Limb (tissue), 2 donors: ENCODE data around the gene XPO6.
"Not testable (repeated sequence)": the region's sequence is repeated elsewhere in the genome, so short reads cannot be mapped to it uniquely, and the experiment has no call there.

ENCODE experiments used
- DNase-seq, 2 donors: peaks; one replicate each; pipeline ENCODE4 v3.0.0-alpha.2; 2016; ENCODE audit errors: extremely low spot score in 2 of 2

XPO6 gene

DNA sequence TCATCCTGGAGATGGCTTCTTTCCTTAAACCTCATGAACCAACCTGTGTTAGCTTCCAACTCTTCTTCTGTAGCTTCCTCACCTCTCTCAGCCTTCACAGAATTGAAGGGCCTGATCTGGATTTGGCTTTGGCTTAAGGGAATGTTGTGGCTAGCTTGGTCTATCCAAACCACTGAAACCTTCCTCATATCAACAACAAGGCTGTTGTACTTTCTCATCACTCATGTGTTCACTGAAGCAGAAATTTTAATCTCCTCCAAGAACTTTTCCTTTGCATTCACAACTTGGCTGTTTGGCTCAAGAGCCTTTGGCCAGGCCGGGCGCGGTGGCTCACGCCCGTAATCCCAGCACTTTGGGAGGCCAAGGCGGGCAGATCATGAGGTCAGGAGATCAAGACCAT lies 95.9 kb downstream of the XPO6 start:
- DNase-seq = not testable (repeated sequence)

DNA sequence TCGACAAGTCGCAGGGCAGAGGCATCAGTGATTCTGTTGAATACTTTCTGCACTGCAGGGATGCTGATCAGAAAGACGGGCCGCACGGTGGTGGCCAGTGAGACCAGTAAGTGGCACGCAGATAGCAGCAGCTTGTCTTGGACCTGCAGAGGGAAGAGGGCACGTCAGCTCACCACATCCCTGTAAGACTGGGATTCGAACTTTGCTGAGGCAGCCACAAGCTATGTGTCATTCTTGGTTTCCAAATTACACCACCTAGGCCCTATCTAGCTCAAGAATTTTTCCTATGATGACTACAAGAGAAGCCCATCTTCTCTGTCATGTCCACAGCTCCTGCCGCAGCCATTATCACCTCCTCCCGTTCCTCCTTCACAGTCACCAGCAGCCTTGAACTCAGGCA lies 98.9 kb downstream of the XPO6 start:
- DNase-seq = no peak

DNA sequence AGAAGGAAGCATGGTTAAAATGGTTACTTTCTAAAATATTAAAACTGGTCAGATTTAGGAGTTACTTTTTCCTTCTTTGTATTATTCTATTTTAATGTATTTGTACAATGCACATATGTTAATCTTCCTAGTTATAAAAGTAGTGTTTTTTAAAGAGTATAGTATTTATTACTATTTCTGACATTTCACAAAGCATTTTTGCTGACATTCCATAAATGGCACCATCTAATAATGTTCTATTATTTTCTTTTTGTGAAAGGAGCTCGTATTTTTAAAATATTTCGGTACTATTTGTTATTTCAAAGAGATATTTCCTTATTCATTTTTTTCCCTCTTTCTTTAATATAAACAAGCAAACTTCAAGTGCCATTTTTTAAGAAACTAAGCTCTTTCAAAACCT lies 100.8 kb downstream of the XPO6 start:
- no peak for DNase-seq

DNA sequence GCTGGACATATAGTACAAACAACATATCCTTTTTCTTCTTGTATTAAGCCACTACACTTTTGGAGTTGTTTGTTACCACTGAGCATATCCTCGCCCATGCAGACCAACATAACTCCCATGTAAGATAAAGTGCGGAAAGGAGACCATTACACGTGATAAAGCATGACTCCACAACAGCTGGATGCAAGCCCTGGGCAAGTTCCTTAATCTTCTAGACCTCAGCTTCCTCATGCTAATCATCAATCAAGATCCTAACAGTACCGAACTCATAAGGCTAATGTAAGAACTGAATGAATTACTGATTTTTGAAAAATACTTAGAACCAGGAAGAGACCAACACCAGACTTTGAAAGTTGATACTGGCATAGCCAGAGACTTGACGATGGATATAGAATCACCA lies 101.3 kb downstream of the XPO6 start:
- no peak for DNase-seq

DNA sequence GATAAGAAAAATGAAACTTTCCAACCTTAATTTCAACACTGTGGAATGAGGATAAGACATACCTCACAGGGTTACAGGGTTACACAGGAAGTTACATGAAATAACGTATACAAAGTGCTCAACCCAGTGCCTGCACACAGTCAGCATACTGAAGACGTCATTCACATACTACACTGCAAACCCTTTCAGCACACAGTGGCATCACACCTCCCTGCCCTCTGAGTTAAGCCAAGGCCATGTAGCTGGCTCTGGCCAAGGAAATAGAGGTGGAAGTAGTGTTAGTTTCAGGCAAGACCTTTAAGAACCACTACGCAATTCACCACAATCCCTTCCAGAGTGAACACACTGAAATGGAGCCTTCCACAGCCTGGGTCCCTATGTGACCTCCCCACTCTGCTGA lies 101.7 kb downstream of the XPO6 start:
- no peak for DNase-seq

DNA sequence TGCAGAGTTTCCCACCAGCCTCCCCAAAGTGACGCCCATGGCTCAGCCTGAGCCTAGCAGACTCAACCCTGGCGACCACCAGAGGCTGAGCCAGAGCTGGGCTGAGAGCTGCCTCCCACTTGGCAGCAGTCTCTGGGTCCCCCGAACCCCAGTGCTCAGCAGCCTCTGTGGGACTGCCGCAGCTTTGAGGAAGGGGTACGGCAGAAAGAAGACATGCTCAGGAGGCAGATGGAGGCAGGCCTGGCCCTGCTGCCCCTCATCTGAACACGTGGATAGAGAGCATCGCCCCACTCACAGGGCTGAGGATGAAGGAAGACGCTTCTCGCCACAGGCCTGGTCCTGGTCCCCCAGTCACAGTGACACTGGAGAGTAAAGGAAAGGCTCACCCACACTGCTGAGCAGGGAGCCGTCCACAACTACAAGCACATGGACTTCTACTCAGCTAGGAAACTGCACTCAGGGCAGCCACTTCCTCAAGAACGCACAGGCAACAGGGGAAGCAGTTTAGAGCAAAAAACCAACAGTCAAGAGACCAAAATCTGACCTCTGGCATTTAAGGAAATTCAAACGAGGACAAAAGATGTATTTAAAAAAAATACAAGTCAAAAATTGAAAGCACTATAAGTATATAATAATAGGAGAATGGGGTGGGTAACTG lies 103.0 kb downstream of the XPO6 start:
- DNase-seq = no peak

DNA sequence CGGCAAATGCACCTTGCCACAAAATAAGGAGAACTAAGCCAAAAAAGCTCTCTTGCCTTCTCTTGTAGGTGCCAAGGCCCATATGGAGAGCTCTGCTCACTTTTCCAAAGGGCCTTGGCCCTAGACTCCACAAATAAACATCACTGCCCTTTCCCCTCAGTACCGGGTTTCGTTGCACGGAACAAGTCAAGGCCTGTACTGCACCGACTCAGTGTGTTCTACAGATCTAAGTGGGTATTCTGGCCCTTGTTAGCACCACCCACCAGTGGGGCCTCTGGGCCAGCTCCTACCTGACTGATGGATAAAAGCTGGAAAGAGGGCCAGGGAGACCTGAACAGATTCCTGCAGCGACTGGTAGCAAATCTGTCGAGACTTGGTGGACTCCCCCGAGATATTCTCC lies 104.5 kb downstream of the XPO6 start:
- DNase-seq = no peak

DNA sequence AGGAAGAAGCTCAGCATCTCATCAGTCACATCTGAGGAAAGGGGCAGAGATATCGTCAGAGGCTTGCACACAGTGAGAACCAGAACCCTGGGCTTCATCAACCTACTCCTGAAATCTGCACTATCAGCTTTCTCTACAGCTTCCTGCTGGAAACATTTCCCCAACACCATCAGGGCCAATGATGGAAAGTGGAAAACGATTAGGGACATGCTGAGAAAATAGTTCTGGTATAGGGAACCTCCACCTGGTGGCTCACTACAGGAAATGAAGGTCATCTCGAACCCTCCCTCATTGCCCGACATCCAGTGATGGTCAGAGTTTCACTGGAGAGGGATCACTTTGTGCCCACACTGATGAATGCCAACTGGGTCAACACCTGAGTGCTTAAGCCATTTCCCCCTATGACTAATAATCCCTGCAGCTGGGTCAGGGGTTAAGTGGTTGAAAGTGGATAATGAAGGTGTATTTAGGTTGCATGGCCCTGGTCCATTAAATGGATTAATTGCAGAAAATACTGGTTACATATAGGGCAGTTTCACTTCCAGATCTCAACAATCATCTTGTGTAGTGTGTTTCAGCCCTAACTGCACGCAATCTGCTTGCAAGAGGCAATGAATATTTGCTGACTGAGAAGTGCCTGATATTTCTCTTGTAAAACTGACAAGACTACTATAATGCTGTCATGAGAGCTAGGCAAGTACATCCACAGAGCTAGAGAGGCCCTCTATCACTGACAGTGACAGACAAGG lies 105.1 kb downstream of the XPO6 start:
- DNase-seq = no peak

DNA sequence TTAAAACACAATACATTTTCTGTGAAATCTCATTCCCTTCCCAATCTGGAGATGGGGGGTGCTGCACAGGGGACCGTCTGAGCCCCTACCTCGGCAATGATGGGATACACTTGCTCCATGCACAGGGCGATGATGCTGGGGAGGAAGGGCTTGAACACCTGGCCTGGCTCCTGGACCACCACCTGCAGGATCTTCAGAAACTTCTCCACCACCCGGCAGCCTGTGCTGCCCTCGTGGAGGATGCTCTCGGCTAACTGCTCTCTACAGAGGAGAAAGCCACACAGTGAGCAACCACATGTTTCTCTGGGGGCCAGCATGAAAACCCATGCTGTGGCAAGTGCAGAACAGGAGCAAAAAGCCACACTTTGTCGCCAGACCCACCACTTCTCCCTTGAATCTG lies 105.8 kb downstream of the XPO6 start:
- DNase-seq = no peak

DNA sequence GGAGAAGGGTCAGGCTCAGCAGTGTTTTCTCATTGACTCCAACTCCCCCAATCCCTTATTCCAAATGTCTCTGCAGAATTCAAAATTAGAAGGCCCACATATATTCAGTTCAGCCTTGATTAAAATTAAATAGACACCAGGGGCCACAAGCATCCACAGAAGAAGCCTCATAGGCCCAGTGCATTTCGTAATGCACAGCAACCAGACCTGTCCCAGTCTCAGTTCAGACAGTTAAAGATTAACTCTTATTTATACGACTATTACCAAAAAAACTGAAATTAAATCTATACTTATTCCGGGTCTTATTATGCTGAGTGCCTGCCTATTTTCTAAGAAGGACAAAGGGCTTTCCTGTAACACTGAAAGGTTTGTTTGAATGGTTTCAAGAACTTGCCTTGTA lies 106.5 kb downstream of the XPO6 start:
- DNase-seq = no peak

DNA sequence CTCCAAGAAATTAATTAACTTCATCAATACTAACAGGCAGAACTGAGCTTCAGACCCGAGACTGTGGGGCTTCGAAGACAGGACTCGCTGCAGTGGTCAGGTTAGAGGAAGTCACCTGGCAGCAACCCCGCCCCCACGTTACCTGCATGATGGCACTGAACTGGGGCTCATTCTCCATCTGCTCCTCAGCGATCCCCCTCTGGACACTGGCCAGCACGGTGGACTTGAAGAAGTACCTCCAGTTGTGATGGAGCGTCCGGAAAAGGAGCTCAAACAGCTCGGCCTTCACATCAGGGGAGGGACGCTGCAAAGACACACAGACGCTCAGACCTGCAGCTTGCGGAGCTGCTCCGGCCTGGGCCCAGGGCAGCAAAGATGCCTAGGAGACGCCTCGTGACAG lies 107.4 kb downstream of the XPO6 start:
- no peak for DNase-seq

DNA sequence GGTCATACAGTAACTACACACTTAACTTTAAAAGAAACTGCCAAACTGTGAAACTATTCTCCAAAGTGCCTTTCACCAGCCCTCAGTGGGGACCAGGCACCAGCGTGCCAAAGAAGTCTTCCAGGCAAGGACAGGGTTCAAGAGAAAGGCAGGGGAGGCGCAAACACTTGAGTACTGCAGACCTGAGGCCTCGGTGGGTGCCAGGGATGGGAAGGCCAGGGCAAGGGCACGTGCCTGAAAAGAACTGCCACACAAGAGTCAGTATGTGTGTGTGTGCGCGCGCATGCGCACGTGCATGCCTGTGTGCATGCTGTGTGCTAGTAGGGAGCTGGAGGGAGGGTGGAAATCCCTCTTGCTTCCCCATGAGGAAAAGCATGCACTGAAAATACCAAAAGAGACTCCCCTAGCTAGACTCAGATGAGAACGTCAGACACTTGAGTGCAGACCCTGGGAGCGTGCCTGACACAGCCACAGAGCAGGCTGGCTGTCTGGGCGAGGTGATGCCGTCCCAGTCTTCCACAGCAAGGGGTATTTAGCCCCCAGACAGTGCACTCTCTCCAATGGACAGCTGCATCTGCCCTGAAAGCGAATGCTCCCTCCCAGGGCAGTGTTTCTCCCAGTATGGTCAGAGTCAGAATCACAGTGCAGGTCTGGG lies 108.1 kb downstream of the XPO6 start:
- DNase-seq = no peak

DNA sequence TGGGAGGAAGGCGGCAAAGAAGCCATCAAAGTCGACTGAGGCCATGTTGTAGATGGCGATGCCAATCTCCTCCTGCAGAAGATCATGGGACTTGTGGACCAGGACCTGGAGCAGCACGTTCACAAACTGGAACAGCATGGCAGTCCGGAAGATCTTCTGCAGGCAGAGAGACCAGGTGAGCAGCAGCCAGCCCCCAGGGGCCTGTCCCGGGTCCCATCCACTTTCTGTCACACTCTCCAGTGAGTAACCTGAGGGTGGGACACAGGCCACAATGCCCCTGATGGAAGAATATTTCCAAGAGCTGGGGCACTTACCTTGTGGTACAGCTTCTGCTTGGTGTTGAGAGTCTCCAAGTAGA lies 110.3 kb downstream of the XPO6 start:
- DNase-seq = no peak

DNA sequence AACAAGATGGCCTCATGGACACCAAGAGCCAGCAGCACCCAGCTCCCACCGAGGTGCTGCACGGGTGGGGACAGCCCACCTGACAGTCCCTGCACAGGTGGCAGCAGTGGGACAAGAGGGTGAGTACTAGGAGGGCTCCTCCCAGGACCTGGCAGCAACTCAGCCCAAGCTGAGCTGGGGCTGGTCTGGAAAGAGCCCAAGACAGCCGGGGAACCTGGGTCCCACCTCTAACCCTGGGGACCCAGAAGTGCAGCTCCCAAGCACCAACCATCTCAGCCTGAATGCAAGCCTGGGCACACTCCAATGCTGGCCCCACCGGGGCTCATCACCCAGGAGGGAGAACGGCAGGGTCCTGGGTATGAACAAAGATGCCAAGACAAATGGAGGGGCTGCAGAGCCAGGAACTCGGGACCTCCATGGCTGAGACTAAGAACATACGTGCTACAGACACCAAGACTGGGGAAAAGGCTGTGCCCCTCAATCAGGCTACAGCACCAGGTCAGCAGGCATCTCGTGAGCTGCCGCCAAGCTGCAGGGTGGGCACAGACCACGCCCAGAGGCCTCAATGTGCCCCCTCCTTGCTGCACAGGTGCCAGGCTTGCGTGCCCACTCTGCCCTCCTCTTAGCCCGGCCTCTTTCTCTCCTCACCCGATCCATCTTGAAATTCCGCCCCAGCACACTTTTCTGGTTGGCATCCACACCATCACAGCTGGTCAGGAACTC lies 110.8 kb downstream of the XPO6 start:
- no peak for DNase-seq

DNA sequence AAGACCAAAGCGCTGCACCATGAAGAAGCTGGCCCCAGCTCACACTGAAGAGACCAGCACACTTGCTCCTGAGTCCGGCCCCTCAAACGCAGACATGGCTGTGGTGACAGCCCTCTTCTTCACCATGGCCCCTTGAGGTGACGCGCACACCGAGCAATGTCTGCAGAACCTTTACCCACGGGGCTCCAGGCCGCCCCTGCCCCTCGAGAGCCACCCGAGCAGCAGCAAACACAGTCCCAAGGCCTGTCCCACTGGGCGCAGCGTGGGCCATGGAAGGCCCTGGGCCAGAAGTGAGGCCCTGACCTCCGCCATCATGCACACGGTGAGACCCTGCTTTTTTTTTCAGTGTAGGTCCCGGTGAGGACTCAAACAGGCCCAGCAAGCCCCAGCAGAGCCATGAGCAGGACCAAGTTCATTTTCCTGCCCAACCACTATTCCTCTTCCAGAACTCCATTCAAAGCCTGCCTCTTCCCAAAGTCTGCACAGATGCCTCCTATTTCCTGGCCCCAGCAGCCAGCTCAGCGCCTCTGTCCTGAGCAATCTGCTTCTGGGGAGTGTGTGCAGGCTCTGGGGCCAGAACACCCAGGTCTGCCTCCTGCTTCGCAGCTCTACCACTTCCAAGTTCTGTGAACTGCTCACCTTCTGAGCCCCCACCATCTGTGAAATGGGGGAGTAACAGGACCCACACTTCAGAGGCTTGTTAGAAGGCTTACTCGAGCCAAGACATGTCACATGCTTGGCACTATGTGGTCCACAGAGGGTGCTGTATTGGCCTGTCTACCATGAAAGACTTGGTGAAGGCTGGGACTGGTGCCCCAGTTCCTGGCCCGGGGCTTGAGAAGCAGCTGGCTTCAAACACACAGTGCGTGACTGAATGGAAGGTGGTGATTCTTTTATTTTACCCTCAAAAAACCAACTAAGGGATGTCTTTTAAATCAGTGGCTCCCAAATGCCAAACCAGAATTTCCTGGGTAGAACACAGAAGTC lies 112.5 kb downstream of the XPO6 start:
- DNase-seq = no peak

DNA sequence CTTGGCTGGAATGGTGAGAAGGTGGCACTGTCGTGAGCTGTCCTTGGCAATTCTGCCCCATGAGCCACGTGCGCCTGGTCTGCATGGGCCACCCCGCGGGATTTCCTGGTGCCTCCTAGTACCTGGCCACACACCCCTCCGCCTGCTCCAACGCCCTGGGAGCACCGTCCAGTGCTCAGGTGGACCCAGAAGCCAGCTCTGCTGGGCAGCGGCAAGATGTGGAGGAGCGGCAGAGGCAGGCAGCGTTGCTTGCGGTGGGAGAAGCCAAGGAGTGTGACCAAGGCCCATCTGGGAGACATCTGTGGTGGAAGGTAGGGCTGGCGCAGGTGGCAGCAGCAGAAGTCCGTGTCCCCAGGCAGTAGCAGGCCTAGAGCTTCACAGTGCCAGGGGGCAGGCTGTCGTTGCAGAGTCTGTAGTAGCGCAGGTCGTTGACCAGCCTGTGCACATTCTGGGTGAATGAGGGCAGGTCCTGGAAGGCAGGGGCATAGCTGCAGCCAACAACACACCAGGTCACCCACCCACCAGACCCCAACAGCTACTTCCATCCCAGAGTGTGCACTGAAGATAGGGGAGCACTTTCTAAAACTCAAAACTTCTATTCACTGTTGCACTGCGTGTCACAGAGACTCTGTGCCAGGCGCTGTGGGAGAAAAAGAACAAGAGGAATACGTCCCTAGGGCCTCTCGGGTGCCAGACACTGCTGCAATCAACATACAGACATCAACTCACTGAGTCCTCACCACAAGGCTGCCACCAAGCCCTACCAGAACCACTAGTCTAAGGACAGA lies 113.4 kb downstream of the XPO6 start:
- no peak for DNase-seq

DNA sequence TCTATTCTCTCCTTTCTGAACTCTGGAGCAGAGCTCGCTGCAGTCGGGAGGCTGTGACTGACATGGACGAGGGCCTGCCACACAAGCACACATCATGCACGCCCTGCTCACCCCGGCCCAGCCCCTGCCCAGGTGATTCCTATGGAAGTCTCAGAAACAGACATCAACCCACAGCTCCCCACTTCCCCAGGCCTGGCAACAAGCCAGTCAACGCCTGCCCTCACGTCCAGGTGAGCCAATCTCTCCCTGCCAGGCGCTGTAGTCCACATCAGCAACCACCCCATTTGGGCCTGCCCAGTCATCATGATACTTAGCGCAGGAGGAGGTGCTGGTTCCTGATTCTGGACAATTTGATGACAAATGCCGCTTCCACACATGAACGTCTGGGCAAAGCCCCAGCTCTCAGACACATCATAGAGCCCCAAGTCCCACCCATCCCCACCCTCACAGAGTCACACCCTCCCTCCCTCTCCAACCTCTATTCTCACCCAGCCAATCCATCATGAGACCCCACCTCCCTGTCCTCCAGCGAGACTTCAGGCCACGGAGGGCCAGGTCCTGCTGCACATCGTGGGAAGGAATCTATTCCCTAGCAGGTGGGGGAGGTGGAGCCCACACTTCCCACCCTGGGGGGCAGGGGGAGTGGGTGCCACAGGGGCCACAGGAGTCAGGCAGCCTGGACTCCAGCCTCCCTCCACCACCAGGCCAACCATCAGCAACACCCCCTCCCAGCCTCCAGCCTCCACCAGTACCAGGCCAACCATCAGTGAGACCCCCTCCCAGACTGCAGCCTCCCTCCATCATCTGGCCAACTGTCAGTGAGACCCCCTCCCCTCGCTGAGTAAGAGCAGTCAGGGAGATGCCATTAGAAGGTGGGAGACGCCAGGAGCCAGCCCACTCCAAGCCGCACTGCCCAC lies 114.5 kb downstream of the XPO6 start:
- DNase-seq = no peak

DNA sequence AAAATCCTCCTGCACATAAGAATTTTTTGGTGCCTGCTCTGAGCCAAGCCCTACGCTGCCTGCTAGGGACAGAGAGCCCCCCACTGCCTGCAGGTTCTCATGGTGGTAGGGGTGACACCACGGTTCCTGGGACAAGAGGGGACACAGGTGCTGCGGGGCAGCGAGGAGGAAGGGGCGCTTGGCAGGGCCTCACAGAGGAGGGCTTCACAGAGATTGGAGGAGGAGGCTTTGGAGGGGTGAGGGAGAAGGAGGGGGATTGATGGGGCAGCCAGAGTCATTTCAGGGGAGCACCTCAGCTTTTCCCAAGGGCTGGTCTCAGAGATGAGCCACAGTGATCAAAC lies 118.4 kb downstream of the XPO6 start:
- no peak for DNase-seq

DNA sequence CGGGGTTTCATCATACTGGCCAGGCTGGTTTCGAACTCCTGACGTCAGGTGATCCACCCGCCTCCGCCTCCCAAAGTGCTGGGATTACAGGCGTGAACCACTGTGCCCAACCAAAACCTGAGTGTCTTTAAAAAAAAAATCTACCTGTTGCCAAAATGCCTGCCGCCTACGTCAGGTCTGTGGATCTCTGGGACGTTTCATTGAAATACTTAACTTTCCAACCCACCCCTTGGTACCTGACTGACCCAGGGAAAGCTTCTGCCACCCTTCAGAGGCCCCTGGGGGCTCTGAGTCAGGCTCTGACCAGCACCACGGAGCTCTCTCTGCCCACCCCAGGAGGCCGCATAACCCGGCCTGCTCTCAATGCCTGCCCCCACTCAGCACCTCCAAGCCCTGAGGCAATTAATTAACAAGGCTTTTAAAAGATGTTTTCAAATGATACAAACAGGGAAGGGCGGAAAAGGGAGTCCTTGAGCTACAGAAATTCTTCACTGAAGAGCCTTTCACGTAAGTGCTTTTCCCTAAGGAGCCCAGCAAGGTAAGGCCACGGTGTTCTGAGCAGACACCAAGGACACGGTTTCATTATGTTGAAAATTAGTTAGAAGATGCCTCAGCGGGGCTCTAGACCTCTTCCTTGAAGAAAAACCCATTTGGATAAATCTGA lies 118.9 kb downstream of the XPO6 start:
- DNase-seq = no peak
